Subcutaneous abdominal adipose tissue (tissue), 5 donors: Measurements from ENCODE around the gene PPFIA3.
"Not testable (repeated sequence)": the region's sequence is repeated elsewhere in the genome, so short reads cannot be mapped to it uniquely, and the experiment has no call there.

ENCODE experiments used
- H3K27ac ChIP-seq: one replicate; pipeline ENCODE4 v1.7.0; 2013; ENCODE audit warnings: low read depth, mild to moderate bottlenecking, inconsistent platforms, low read length, moderate library complexity
- H3K27me3 ChIP-seq, 5 donors: one replicate each; pipeline ENCODE4 v1.7.0; 2013; ENCODE audit warnings: low read length in 5 of 5, inconsistent platforms in 1 of 5; ENCODE audit not compliant: control insufficient read depth in 5 of 5, insufficient read depth in 4 of 5
- H3K36me3 ChIP-seq, 5 donors: one replicate each; pipeline ENCODE4 v1.7.0; 2013; ENCODE audit warnings: low read length in 5 of 5; ENCODE audit not compliant: control insufficient read depth in 5 of 5, insufficient read depth in 5 of 5
- H3K4me1 ChIP-seq, 5 donors: one replicate each; pipeline ENCODE4 v1.7.0; 2013; ENCODE audit warnings: low read length in 5 of 5, mild to moderate bottlenecking in 3 of 5, moderate library complexity in 1 of 5; ENCODE audit not compliant: control insufficient read depth in 5 of 5, insufficient read depth in 5 of 5
- H3K4me3 ChIP-seq, 5 donors: one replicate each; pipeline ENCODE4 v1.7.0; 2013; ENCODE audit warnings: low read length in 5 of 5, low read depth in 1 of 5
- H3K9ac ChIP-seq, 5 donors: one replicate each; pipeline ENCODE4 v1.7.0; 2013; ENCODE audit warnings: low read length in 5 of 5, mild to moderate bottlenecking in 4 of 5, moderate library complexity in 3 of 5
- H3K9me3 ChIP-seq, 5 donors: one replicate each; pipeline ENCODE4 v1.7.0; 2013; ENCODE audit warnings: low read length in 5 of 5; ENCODE audit not compliant: control insufficient read depth in 5 of 5
- donor health status: healthy.
- donor health status: healthy.
- donor health status: healthy.
- donor health status: healthy.
- donor health status: healthy.

PPFIA3 gene

DNA sequence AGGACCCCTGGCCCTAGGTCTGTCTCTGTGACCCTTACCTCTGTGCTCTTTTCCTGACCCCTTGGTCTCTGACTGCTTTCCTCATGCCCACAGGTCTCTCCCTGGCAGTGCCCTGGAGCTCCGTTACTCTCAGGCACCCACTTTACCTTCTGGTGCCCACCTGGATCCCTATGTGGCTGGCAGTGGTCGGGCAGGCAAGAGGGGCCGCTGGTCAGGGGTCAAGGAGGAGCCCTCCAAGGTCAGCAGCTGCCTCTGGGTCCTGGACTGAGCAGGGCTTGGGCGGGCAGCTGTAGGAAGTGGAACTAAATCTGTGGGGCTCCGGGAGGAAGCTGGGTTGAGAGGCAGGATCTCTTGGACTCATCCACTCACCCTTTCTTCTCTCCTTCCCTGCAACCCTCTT, 16.3 kb downstream of the PPFIA3 start:
- no peak overlapping the region for H3K27ac ChIP-seq
- H3K9me3 ChIP-seq, result no peaks in the 10 kb centered on the region
- no peak overlapping the region for H3K4me3 ChIP-seq
- no peak overlapping the region for H3K9ac ChIP-seq
- no peaks in the 10 kb centered on the region for H3K36me3 ChIP-seq
- H3K27me3 ChIP-seq, result peaks cover 7 to 25% (median 17%) of the 10 kb centered on the region in 5 donors
- H3K4me1 ChIP-seq, result peaks cover 1 to 14% (median 11%) of the 10 kb centered on the region in 5 donors

DNA sequence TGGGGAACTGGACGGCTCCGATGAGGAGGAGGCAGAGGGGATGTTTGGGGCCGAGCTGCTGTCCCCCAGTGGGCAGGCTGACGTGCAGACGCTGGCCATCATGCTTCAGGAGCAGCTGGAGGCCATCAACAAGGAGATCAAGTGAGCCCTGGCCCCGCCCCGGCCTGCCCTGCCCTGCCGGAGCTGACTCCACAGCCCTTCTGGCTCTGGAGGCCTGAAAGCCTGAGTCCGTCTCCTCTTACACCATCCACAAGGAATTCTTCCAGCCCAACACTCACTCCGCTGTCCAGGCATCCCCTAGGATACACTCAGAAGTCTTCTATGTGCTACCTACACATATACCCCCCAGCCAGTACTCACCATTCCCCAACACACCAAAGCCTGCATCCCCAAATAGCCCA, 17.4 kb downstream of the PPFIA3 start:
- no peaks in the 10 kb centered on the region for H3K36me3 ChIP-seq
- no peaks in the 10 kb centered on the region for H3K9me3 ChIP-seq
- H3K27ac ChIP-seq, result no peak overlapping the region
- no peak overlapping the region for H3K4me3 ChIP-seq
- peak overlapping the region in 1 of 5 donors; percentile 0 for H3K9ac ChIP-seq
- H3K4me1 ChIP-seq, result peaks cover 1 to 14% (median 11%) of the 10 kb centered on the region in 5 donors
- H3K27me3 ChIP-seq, result peaks cover 7 to 25% (median 17%) of the 10 kb centered on the region in 5 donors

DNA sequence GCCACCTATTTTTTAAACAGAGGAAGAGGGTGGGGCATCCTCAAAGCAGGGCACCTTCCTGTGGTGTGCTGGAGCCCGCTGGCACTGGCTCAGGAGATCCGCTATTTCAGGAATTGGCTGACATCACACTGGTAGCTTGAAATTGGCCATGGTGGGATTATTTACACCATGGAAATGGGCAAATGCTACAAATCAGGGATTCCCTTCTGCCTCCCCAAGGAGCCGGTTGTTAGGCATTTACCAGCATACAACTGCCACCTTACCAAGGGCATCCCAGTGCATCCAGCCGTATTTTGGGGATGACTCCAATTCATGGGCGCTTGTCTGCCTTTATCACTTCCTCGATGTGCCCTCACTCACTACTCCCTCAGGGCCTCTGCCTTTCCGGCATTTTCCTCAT, 21.6 kb downstream of the PPFIA3 start:
- Histone ChIP-seq H3K27me3 (peaks cover 2 to 9% (median 5%) of the 10 kb centered on the region in 5 donors), H3K4me1 (peaks cover 1 to 15% (median 14%) of the 10 kb centered on the region in 5 donors), H3K9me3 (no peaks in the 10 kb centered on the region), H3K9ac (no peak overlapping the region), H3K27ac (no peak overlapping the region), H3K4me3 (no peak overlapping the region), H3K36me3 (no peaks in the 10 kb centered on the region)

DNA sequence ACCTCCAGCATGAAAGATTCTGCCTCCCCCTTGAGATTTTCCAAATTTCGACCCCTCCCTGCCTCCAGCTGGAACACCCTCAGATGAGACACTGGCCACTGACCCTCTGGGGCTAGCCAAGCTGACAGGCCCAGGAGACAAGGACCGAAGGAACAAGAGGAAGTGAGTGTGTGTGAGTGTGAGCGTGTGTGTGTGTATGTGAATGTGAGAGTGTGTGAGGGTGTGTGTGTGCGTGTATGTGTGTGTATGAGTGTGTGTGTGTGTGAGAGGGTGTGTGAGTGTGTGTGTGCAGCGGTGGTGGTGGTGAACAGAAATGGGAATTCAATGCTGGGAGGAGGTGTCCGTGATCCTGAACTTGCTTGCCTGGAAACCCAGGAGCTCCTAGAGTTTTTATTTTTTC, 22.0 kb downstream of the PPFIA3 start:
- H3K9me3 ChIP-seq, result no peaks in the 10 kb centered on the region
- no peak overlapping the region for H3K27ac ChIP-seq
- H3K9ac ChIP-seq, result no peak overlapping the region
- peaks cover 1 to 19% (median 17%) of the 10 kb centered on the region in 5 donors for H3K4me1 ChIP-seq
- H3K27me3 ChIP-seq, result peaks cover 0 to 7% (median 5%) of the 10 kb centered on the region in 5 donors
- H3K36me3 ChIP-seq, result no peaks in the 10 kb centered on the region
- no peak overlapping the region for H3K4me3 ChIP-seq

DNA sequence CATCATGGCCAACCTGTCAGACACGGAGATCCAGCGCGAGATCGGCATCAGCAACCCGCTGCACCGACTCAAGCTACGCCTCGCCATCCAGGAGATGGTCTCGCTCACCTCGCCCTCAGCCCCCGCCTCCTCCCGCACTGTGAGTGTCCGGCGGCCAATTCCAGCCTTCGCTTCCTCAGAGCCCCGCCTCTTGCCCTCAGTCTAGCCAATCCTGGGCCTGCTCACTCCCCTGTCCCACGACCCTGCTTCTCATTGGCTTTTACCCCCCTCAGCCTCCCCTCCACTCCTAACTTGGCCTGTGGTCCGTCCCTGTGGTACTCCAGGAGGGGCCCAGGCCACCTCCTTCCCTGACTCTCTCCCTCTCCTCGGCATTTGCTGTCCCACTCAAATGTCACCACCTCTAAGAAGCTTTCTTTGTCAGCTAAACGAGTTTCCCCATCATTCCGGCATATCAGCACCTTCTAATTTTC, 23.6 kb downstream of the PPFIA3 start:
- no peaks in the 10 kb centered on the region for H3K36me3 ChIP-seq
- peaks cover 0 to 24% (median 19%) of the 10 kb centered on the region in 5 donors for H3K4me1 ChIP-seq
- H3K4me3 ChIP-seq, result peak overlapping the region; percentile 54 to 69 (median 67)
- peak overlapping the region in 1 of 5 donors; percentile 37 for H3K9ac ChIP-seq
- H3K9me3 ChIP-seq, result no peaks in the 10 kb centered on the region
- no peak overlapping the region for H3K27ac ChIP-seq
- H3K27me3 ChIP-seq, result peaks cover 0 to 7% (median 0%) of the 10 kb centered on the region in 5 donors

DNA sequence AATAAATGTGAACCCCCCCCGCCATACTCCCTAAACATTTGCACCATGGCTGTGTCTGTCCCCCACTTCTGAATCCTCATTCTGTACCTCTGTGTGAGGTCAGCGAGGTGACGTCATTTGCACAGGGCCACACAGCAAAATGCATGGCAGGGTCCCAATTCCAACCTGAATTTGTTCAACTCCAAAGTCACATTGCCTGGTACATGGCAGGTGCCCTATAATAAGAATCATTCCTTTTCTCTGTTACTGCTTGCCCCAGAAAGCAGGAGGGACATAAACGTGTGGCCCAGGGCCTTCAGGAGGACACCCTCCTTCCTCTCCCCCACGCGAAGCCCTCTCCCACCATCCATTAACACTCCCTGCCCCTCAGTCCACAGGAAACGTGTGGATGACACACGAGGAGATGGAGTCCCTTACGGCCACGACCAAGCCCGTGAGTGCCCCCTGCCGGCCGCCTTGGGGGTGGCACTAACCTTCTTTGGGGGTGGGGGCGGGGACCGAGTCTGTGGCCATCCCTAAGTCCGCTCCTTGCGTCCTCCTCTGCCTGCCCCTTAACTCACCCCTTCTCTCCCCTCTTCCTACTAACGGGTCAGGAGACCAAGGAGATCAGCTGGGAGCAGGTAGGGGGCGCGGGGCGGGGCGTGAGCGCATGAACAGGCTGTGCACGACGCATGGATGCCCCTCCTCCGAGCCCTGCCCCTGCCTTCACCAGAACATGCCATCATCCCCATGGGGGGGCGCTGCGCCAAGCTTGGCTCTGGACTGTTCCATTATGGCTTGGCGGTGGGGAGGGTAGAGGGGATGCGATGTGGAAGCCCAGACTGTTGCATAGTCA, 26.4 kb downstream of the PPFIA3 start:
- Histone ChIP-seq H3K4me1 (peaks cover 2 to 51% (median 45%) of the 10 kb centered on the region in 5 donors), H3K9ac (no peak overlapping the region), H3K9me3 (no peaks in the 10 kb centered on the region), H3K27me3 (peaks cover 0 to 14% (median 0%) of the 10 kb centered on the region in 5 donors), H3K4me3 (peak overlapping the region; percentile 21 to 40 (median 35)), H3K36me3 (no peaks in the 10 kb centered on the region), H3K27ac (no peak overlapping the region)

DNA sequence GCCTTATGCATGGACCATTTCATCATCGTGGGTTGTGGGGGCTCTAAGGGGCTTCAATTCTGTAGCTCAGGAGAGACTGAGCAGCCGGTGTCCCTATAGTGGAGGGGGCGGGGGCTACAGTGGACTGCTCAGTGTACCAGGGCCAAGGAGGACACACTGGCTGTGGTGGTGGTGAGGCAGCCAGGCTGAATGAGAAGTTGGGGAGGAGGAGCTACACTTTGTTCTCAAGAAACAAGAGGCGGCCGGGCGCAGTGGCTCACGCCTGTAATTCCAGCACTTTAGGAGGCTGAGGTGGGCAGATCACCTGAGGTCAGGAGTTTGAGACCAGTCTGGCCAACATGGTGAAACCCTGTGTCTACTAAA, 27.0 kb downstream of the PPFIA3 start:
- not testable (repeated sequence) for H3K9ac ChIP-seq
- peaks cover 4 to 57% (median 51%) of the 10 kb centered on the region in 5 donors for H3K4me1 ChIP-seq

DNA sequence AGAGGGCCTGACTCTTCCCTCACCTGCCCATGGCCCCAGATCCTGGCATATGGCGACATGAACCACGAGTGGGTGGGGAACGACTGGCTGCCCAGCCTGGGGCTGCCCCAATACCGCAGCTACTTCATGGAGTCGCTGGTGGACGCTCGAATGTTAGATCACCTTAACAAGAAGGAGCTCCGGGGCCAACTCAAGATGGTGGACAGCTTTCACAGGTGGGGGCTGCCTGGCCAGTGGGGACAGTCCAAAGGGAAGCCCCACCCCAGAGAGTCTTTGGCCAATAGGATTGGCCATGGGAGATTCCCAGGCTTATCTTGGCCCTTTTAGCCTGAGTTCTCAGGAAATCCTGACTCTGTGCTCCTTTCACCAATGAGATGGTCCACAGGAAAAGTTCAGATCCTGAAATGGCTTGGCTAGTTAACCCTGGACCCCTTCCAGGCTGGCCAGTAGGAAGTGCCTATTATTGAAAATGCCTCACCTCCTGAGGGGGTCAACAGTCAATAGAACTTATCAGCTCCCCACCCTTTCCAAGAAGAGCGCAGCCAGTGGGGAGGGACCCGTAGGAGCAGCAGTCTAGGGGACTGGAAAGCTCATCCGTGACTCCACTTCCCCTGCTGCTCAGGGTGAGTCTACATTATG, 28.8 kb downstream of the PPFIA3 start:
- Histone ChIP-seq H3K9ac (peak overlapping the region in 3 of 5 donors; percentile 42 to 66 (median 56)), H3K27me3 (peaks cover 0 to 9% (median 0%) of the 10 kb centered on the region in 5 donors), H3K4me3 (peak overlapping the region in 4 of 5 donors; percentile 44 to 80 (median 76)), H3K27ac (peak overlapping the region; percentile 55), H3K4me1 (peaks cover 5 to 55% (median 49%) of the 10 kb centered on the region in 5 donors), H3K9me3 (no peaks in the 10 kb centered on the region), H3K36me3 (no peaks in the 10 kb centered on the region)

More for the DNA sequence above, 27.0 kb downstream of the PPFIA3 start:
- H3K27ac ChIP-seq, H3K9me3 ChIP-seq, H3K36me3 ChIP-seq: not testable (repeated sequence)
- H3K27me3 ChIP-seq, result peaks cover 0 to 14% (median 0%) of the 10 kb centered on the region in 5 donors
- peak overlapping the region in 3 of 5 donors; percentile 21 to 39 (median 35) for H3K4me3 ChIP-seq

DNA sequence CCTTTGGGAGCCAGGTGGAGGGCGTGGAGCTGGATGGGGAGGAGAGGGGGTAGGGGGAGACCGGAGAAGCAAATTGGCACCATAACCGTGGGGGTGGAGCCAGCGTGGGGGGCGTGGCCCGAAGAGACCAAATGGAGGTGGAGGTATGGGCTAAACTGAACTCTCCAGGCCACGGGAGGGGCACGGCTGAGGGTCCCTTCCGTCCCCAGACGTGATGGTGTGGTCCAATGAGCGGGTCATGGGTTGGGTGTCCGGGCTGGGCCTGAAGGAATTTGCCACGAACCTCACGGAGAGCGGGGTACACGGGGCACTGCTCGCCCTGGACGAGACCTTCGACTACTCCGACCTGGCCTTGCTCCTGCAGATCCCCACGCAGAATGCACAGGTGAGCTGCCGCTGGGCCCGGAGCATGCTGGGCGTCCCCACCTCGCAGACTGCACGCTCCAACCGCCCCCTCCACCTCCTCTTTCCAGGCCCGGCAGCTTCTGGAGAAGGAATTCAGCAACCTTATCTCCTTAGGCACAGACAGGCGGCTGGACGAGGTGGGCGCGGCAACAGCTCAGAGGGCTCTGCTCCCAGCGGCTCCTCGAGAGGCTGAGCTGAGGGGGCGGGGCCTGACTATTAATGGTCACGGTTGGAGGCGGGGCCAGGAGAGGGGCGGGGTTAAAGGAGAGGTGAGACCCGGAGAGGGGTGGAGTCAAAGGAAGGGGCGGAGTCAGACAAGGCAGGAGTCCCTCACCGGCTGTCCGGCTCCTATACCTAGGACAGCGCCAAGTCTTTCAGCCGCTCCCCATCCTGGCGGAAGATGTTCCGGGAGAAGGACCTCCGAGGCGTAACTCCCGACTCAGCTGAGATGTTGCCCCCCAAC, 29.7 kb downstream of the PPFIA3 start:
- H3K9ac ChIP-seq, result peak overlapping the region in 3 of 5 donors; percentile 68 to 78 (median 75)
- H3K36me3 ChIP-seq, result no peaks in the 10 kb centered on the region
- no peaks in the 10 kb centered on the region for H3K9me3 ChIP-seq
- H3K27me3 ChIP-seq, result peaks cover 0 to 9% (median 0%) of the 10 kb centered on the region in 5 donors
- H3K27ac ChIP-seq, result peak overlapping the region; percentile 55
- H3K4me1 ChIP-seq, result peaks cover 5 to 54% (median 49%) of the 10 kb centered on the region in 5 donors
- H3K4me3 ChIP-seq, result peak overlapping the region; percentile 66 to 92 (median 77)
